Ectodermal cell (in vitro differentiated cells): ENCODE measurements around the gene NFIB.

ENCODE experiments used
- H3K27ac ChIP-seq: 2 replicates; pipeline ENCODE4 v1.7.0; 2013; ENCODE audit warnings: mild to moderate bottlenecking, low read depth, low read length; ENCODE audit not compliant: insufficient read depth, poor library complexity, severe bottlenecking
- H3K27me3 ChIP-seq: 2 replicates; pipeline ENCODE4 v1.7.0; 2013; ENCODE audit warnings: mild to moderate bottlenecking, low read length; ENCODE audit not compliant: insufficient read depth, control insufficient read depth, poor library complexity, severe bottlenecking
- H3K36me3 ChIP-seq: one replicate; pipeline ENCODE4 v1.7.0; 2013; ENCODE audit warnings: low read length; ENCODE audit not compliant: control insufficient read depth, insufficient read depth
- H3K4me1 ChIP-seq: one replicate; pipeline ENCODE4 v1.7.0; 2013; ENCODE audit warnings: low read length; ENCODE audit not compliant: control insufficient read depth, insufficient read depth
- H3K4me3 ChIP-seq: 2 replicates; pipeline ENCODE4 v1.7.0; 2013; ENCODE audit warnings: low read depth, low read length, control low read depth; ENCODE audit not compliant: insufficient read depth
- H3K9me3 ChIP-seq: 2 replicates; pipeline ENCODE4 v1.7.0; 2013; ENCODE audit warnings: mild to moderate bottlenecking, low read length, moderate library complexity; ENCODE audit not compliant: control insufficient read depth
- WGBS, 2 experiments: methylation state at CpG; one replicate each; pipeline ENCODE4 v1.1.7; 2013; ENCODE audit warnings: missing lambda C conversion rate in 2 of 2; 5-methylcytosine and 5-hydroxymethylcytosine counted together

The NFIB gene

DNA sequence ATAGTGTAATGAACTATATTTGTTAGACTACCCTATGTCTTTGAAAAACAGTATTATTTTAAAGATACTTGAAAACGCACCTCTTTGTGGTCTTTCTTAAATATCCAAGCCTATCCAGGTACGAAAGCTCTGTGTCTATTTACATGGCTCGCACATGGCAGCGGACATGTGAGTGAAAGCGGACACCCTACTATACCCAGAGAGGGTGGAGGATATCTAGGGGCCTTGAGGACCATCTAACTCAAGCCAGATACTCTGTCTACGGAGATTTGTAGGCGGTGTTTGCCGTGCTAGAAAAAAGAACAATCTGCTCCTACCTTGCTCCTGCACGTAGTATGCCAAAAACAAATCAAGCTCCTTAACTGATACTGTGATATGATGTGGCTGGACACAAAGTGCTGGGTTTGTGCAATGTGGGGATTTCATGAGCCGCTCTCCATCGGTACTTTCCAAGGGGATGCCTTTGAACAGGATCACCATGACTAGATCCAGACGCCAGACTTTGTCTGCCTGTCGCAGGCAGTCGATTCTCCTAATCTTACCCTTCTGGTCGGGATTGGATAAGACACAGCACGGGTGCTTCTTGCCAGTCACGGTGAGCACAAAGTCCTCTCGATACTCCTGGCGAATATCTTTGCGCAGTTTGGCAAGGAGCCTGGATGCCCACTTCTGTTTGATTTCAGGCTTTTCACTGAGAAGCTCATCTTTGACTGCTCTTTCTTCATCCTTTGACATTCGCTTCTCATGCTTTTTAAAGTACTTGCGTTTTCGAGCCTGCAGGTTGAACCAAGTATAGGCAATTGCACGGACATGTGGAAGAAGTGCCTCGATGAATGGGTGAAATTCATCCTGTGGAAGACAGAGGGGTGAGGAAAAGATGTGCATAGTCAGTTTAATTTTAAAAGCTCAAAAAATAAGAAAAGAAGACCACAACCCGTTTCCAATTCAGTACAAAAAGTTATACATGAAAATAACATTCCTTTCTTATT lies 7.0 kb downstream of the NFIB start:
- H3K4me3 ChIP-seq = no peak overlapping the region
- no peak overlapping the region for H3K27ac ChIP-seq
- WGBS, 2 experiments = 94% methylated on average over 25 of the region's 26 CpGs
- H3K36me3 ChIP-seq = no peaks in the 10 kb centered on the region
- no peaks in the 10 kb centered on the region for H3K9me3 ChIP-seq
- no peaks in the 10 kb centered on the region for H3K4me1 ChIP-seq
- H3K27me3 ChIP-seq = peaks cover 9% of the 10 kb centered on the region

DNA sequence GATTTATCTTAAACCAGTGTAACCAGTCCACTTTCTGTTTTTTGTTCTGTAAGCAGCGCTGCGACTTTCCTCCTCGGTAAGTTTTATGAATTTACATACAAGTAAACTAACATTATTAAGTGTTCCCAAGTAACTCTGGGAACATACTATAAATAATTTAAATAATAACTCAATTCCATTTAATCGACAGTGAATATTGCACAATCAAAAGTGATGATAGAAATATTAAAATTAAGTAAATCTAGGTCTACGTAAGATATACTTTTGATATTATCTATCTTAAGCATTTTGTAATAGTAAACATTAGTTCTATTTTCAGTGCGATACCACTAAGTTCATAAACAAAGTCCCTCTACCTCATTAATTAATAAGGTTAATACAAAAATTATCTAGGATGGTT lies 7.8 kb downstream of the NFIB start:
- Histone ChIP-seq H3K4me1 (no peaks in the 10 kb centered on the region), H3K27me3 (peaks cover under 1% of the 10 kb centered on the region), H3K27ac (no peak overlapping the region), H3K4me3 (no peak overlapping the region), H3K9me3 (no peaks in the 10 kb centered on the region), H3K36me3 (no peaks in the 10 kb centered on the region)
- 100% methylated on average over 2 of the region's 6 CpGs; no CpG with 5 or more reads in 1 of the 2 experiments for WGBS, 2 experiments

- no peaks in the 10 kb centered on the region for H3K36me3 ChIP-seq
- no peak overlapping the region for H3K27ac ChIP-seq
- H3K9me3 ChIP-seq = no peaks in the 10 kb centered on the region
- H3K4me3 ChIP-seq = no peak overlapping the region
- WGBS, 2 experiments = 83 to 90% methylated on average over 2 of the region's 3 CpGs
- no peaks in the 10 kb centered on the region for H3K4me1 ChIP-seq
- no peaks in the 10 kb centered on the region for H3K27me3 ChIP-seq
Observed at GRCh38 chr9:14304259-14304658, 9.7 kb downstream of the NFIB start.

DNA sequence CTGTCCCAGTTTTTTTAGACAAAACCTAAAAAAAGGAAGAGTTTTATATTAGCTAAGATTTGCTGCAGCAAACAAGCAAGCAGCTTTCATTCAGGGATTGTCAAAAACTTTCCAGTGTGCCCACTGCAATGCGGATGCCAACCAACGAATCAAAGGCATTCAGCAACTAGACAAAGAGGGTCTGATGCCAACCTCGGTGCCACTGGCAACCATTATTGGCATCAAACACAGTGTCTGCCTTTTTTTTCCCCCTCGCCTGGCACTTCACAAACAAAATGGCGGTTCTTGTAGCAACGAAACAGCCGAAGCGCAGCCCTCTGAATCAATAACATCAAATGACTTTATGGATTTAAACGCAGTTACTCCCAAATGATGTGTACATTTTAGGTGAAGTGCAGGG lies 10.4 kb downstream of the NFIB start:
- H3K36me3 ChIP-seq = no peaks in the 10 kb centered on the region
- H3K9me3 ChIP-seq = no peaks in the 10 kb centered on the region
- H3K27me3 ChIP-seq = no peaks in the 10 kb centered on the region
- no peak overlapping the region for H3K4me3 ChIP-seq
- no peaks in the 10 kb centered on the region for H3K4me1 ChIP-seq
- H3K27ac ChIP-seq = no peak overlapping the region
- 88 to 93% methylated on average over 8 of the region's 9 CpGs for WGBS, 2 experiments

DNA sequence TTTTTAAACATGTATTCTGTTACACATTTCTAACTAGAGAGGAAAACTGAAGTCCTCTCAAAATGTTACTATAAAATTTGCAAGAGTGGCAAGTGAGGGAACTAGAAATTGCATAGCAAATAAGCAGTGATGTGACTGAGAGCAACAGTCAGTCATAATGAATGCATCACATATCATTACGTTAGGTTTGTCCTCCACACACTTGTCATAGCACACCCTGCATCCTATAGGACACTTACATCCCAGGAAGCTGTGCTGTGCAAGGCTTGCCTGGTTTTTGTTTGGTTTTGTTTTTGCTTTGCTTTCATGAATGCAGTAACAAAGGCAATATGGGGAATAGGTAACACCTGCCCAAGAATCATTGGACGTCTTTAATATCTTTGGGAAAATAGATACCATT lies 10.8 kb downstream of the NFIB start:
- no peaks in the 10 kb centered on the region for H3K36me3 ChIP-seq
- H3K9me3 ChIP-seq = no peaks in the 10 kb centered on the region
- H3K4me3 ChIP-seq = no peak overlapping the region
- H3K27me3 ChIP-seq = no peaks in the 10 kb centered on the region
- 90 to 97% methylated on average over 2 of the region's 2 CpGs for WGBS, 2 experiments
- H3K4me1 ChIP-seq = no peaks in the 10 kb centered on the region
- H3K27ac ChIP-seq = no peak overlapping the region

DNA sequence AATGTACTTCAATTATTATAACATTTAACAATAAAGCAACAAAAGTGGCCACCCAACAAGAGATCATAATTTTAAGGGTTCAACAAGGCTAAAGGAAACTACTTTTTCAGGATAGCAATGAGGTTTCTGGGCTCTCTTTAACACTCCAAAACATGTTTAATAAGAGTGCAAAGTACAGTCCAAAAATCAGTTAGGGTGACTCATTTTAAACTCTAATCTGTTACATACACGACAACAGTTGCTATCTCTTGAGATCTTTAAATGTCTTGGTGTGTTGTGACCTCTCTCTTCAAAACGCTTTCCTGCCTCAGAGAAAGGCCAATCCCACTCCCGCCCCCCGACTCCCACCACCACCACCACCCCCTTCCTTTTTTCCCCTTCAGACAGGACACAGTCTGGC lies 11.5 kb downstream of the NFIB start:
- H3K9me3 ChIP-seq = no peaks in the 10 kb centered on the region
- H3K36me3 ChIP-seq = no peaks in the 10 kb centered on the region
- no peaks in the 10 kb centered on the region for H3K4me1 ChIP-seq
- WGBS, 2 experiments = 63 to 64% methylated on average over 4 of the region's 4 CpGs
- no peaks in the 10 kb centered on the region for H3K27me3 ChIP-seq
- no peak overlapping the region for H3K4me3 ChIP-seq
- no peak overlapping the region for H3K27ac ChIP-seq

- no peaks in the 10 kb centered on the region for H3K36me3 ChIP-seq
- no peak overlapping the region for H3K27ac ChIP-seq
- H3K4me3 ChIP-seq = no peak overlapping the region
- WGBS, 2 experiments = 94% methylated on average over 1 of the region's 1 CpG
- H3K4me1 ChIP-seq = no peaks in the 10 kb centered on the region
- H3K9me3 ChIP-seq = no peaks in the 10 kb centered on the region
- H3K27me3 ChIP-seq = no peaks in the 10 kb centered on the region
Observed at GRCh38 chr9:14301583-14302021, 12.3 kb downstream of the NFIB start.

GRCh38 chr9:14301006-14301405 lies 12.9 kb downstream of the NFIB start:
- Histone ChIP-seq H3K4me1 (no peaks in the 10 kb centered on the region), H3K27ac (no peak overlapping the region)
- WGBS, 2 experiments = 86 to 88% methylated on average over 2 to 4 of the region's 4 CpGs

GRCh38 chr9:14300588-14300987 lies 13.4 kb downstream of the NFIB start:
- H3K36me3 ChIP-seq = no peaks in the 10 kb centered on the region
- H3K27ac ChIP-seq = no peak overlapping the region
- H3K9me3 ChIP-seq = no peaks in the 10 kb centered on the region
- no peak overlapping the region for H3K4me3 ChIP-seq
- no peaks in the 10 kb centered on the region for H3K4me1 ChIP-seq
- 92 to 97% methylated on average over 3 of the region's 3 CpGs for WGBS, 2 experiments
- H3K27me3 ChIP-seq = no peaks in the 10 kb centered on the region

More at GRCh38 chr9:14301006-14301405, 12.9 kb downstream of the NFIB start:
- no peaks in the 10 kb centered on the region for H3K9me3 ChIP-seq
- H3K27me3 ChIP-seq = no peaks in the 10 kb centered on the region
- no peak overlapping the region for H3K4me3 ChIP-seq
- H3K36me3 ChIP-seq = no peaks in the 10 kb centered on the region

DNA sequence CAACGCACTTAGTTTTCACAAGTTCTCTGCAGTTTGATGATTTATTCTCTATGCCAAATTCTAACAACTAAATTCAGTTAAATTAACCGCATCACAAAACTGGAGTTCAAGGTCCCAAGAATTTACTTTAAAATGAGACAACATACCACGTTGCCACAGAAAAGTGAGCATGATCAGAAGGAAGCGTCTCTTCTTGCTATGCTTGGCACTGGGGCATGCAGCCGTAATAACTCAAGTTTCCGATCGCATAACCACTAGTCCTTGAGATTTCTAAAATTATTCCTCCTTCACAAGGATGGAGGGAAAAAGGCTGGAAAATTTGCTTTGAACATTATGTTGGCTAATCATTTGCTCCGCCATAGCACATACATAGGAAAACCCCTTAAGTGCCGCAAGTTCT lies 13.9 kb downstream of the NFIB start:
- Histone ChIP-seq H3K36me3 (no peaks in the 10 kb centered on the region), H3K4me1 (no peaks in the 10 kb centered on the region), H3K4me3 (no peak overlapping the region), H3K27ac (no peak overlapping the region), H3K9me3 (no peaks in the 10 kb centered on the region), H3K27me3 (no peaks in the 10 kb centered on the region)
- 94 to 95% methylated on average over 9 of the region's 9 CpGs for WGBS, 2 experiments
